SK-N-SH treated with all-trans-retinoic acid at 6 μM for 48 hours (cell line): ENCODE measurements around the gene FARS2.

Experiments used
- ATAC-seq: fragments of 200-7000 bp; cut with Tn5 transposase; 3 replicates; pipeline ENCODE4 v1.9.1; 2020; ENCODE audit warnings: mild to moderate bottlenecking, moderate library complexity
- ARNTL ChIP-seq: fragments of 450-650 bp; formaldehyde crosslinking; IDR thresholded peaks from 2 replicates; pipeline ENCODE4 v1.5.0; 2020; ENCODE audit warnings: low read depth, mild to moderate bottlenecking, moderate library complexity, borderline replicate concordance
- BACH2 ChIP-seq: fragments of 250-450 bp; sonication (Bioruptor Pico); IDR thresholded peaks from 2 replicates; pipeline ENCODE4 v1.9.0; 2021; ENCODE audit warnings: mild to moderate bottlenecking, borderline replicate concordance
- ESRRG ChIP-seq: fragments of 250-450 bp; sonication (Bioruptor Pico); IDR thresholded peaks from 2 replicates; pipeline ENCODE4 v1.6.1; 2021; ENCODE audit warnings: mild to moderate bottlenecking
- ISL1 ChIP-seq: fragments of 250-450 bp; sonication (Bioruptor Pico); IDR thresholded peaks from 2 replicates; pipeline ENCODE4 v2.1.2; 2022; ENCODE audit warnings: mild to moderate bottlenecking, moderate library complexity
- OSR1 ChIP-seq: fragments of 250-450 bp; sonication (Bioruptor Pico); IDR thresholded peaks from 2 replicates; pipeline ENCODE4 v1.8.0; 2022; ENCODE audit warnings: moderate library complexity, mild to moderate bottlenecking, inconsistent platforms
- SNAI2 ChIP-seq: fragments of 250-450 bp; sonication (Bioruptor Pico); IDR thresholded peaks from 2 replicates; pipeline ENCODE4 v1.5.0; 2020; ENCODE audit warnings: mild to moderate bottlenecking, moderate library complexity
- TCF4 ChIP-seq: fragments of 250-450 bp; sonication (Bioruptor Pico); IDR thresholded peaks from 2 replicates; pipeline ENCODE4 v1.8.0; 2021; ENCODE audit warnings: mild to moderate bottlenecking, moderate library complexity, borderline replicate concordance
- TOX ChIP-seq: fragments of 250-450 bp; sonication (Bioruptor Pico); IDR thresholded peaks from 2 replicates; pipeline ENCODE4 v1.8.0; 2021; ENCODE audit warnings: mild to moderate bottlenecking, moderate library complexity, borderline replicate concordance
- ZC3H10 ChIP-seq: fragments of 250-450 bp; sonication (Bioruptor Pico); IDR thresholded peaks from 2 replicates; pipeline ENCODE4 v1.5.1; 2021; ENCODE audit warnings: mild to moderate bottlenecking, moderate library complexity
- ZFP3 ChIP-seq: fragments of 250-450 bp; sonication (Bioruptor Pico); IDR thresholded peaks from 2 replicates; pipeline ENCODE4 v1.5.0; 2020; ENCODE audit warnings: mild to moderate bottlenecking, moderate library complexity
- ZFP30 ChIP-seq: fragments of 450-650 bp; formaldehyde crosslinking; IDR thresholded peaks from 2 replicates; pipeline ENCODE4 v1.5.0; 2022; ENCODE audit warnings: mild to moderate bottlenecking, moderate library complexity
- ZNF565 ChIP-seq: fragments of 450-650 bp; formaldehyde crosslinking; conservative IDR thresholded peaks from 2 replicates; pipeline ENCODE4 v1.5.0; 2020; ENCODE audit warnings: low read depth, mild to moderate bottlenecking, moderate library complexity
- ZNF70 ChIP-seq: fragments of 450-650 bp; formaldehyde crosslinking; IDR thresholded peaks from 2 replicates; pipeline ENCODE4 v1.5.0; 2020; ENCODE audit warnings: mild to moderate bottlenecking, moderate library complexity
- ZNF8 ChIP-seq: fragments of 450-650 bp; formaldehyde crosslinking; IDR thresholded peaks from 2 replicates; pipeline ENCODE4 v1.5.0; 2020; ENCODE audit warnings: mild to moderate bottlenecking, moderate library complexity
- TF ChIP-seq, protein P1 (sequence below): fragments of 250-450 bp; sonication (Bioruptor Pico); IDR thresholded peaks from 2 replicates; pipeline ENCODE4 v1.8.0; 2020; ENCODE audit warnings: mild to moderate bottlenecking, moderate library complexity, borderline replicate concordance
- TF ChIP-seq, protein P2 (sequence below): fragments of 250-450 bp; sonication (Bioruptor Pico); IDR thresholded peaks from 2 replicates; pipeline ENCODE4 v1.5.1; 2021; ENCODE audit warnings: mild to moderate bottlenecking, moderate library complexity
- TF ChIP-seq, protein P3 (sequence below): fragments of 250-450 bp; sonication (Bioruptor Pico); IDR thresholded peaks from 2 replicates; pipeline ENCODE4 v1.5.1; 2020; ENCODE audit warnings: low read depth, mild to moderate bottlenecking, moderate library complexity
- TF ChIP-seq, protein P4 (sequence below): fragments of 250-450 bp; sonication (Bioruptor Pico); IDR thresholded peaks from 2 replicates; pipeline ENCODE4 v1.5.0; 2020; ENCODE audit warnings: mild to moderate bottlenecking, moderate library complexity
- TF ChIP-seq, protein P5 (sequence below): fragments of 250-450 bp; sonication (Bioruptor Pico); IDR thresholded peaks from 2 replicates; pipeline ENCODE4 v1.8.0; 2021; ENCODE audit warnings: low read depth, mild to moderate bottlenecking, moderate library complexity, borderline replicate concordance

FARS2 gene

DNA sequence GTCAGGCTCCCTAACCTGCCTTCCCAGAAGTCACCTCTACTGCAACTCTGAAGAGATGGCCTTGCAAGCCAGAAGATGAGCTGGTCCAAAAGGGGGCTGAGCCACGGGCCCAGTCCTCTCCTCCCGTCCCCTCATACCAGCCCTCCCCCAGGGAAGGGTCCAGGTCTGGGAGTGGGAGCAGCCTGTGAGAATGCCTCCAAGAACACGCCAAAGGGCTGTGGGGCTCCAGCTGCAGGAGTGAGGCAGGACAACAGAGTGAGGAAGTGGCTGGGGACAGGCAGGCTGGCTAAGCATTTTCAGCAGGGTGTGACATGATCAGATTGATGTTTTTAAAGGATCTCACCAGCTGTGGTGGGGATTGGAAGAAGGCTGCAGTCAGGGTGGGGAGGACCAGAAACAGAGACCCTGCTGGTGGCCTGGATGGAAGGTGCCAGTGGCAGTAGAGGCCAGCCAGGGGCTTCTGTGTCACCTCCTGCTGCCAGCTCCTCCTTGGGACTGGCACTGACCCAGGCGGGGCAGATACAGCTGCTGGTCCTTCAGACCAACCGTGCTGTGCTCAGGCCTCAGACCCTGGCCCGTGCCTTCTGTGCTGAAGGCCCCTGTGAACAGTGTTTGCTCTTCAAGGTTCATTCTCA is 487.8 kb downstream of the FARS2 start:
- no peak for ATAC-seq
- no peak for TF ChIP-seq TOX (CRISPR knock-in tag)
- TF ChIP-seq ZNF70: no peak
- TF ChIP-seq, protein P1, sequence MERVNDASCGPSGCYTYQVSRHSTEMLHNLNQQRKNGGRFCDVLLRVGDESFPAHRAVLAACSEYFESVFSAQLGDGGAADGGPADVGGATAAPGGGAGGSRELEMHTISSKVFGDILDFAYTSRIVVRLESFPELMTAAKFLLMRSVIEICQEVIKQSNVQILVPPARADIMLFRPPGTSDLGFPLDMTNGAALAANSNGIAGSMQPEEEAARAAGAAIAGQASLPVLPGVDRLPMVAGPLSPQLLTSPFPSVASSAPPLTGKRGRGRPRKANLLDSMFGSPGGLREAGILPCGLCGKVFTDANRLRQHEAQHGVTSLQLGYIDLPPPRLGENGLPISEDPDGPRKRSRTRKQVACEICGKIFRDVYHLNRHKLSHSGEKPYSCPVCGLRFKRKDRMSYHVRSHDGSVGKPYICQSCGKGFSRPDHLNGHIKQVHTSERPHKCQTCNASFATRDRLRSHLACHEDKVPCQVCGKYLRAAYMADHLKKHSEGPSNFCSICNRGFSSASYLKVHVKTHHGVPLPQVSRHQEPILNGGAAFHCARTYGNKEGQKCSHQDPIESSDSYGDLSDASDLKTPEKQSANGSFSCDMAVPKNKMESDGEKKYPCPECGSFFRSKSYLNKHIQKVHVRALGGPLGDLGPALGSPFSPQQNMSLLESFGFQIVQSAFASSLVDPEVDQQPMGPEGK (CRISPR knock-in tag): no peak
- TF ChIP-seq, protein P2, sequence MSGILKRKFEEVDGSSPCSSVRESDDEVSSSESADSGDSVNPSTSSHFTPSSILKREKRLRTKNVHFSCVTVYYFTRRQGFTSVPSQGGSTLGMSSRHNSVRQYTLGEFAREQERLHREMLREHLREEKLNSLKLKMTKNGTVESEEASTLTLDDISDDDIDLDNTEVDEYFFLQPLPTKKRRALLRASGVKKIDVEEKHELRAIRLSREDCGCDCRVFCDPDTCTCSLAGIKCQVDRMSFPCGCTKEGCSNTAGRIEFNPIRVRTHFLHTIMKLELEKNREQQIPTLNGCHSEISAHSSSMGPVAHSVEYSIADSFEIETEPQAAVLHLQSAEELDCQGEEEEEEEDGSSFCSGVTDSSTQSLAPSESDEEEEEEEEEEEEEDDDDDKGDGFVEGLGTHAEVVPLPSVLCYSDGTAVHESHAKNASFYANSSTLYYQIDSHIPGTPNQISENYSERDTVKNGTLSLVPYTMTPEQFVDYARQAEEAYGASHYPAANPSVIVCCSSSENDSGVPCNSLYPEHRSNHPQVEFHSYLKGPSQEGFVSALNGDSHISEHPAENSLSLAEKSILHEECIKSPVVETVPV (CRISPR knock-in tag): no peak
- no peak for TF ChIP-seq ESRRG (CRISPR knock-in tag)

DNA sequence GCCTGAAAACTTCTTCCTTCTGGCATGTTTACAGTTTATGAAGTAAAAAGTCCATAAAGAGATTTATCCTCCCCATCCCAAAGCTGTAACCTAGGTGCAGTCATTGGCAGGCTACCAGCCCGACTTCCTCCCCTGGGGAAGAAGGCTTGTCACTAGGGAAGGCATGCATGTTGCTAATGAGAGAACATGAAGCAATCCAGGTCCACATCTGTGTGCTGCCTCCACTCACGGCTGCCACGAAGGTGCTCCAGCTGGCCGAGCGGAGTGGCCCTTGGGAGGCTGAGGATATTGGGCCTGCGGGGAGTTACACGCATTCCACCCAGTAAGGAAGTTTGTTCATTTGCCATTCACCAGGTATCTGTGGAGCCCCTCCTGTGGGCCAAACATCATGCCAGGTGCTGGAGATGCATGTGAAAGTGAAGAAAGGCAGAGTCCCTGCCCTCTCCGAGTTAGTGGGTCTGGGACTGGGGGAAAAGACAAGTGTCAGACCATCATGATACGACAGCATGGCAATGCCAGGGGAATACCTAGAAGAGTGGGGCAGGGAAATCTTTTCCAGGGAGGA is 488.4 kb downstream of the FARS2 start:
- no peak for TF ChIP-seq ZFP3 (CRISPR knock-in tag)
- TF ChIP-seq, protein P1 (CRISPR knock-in tag): no peak
- ATAC-seq: no peak

DNA sequence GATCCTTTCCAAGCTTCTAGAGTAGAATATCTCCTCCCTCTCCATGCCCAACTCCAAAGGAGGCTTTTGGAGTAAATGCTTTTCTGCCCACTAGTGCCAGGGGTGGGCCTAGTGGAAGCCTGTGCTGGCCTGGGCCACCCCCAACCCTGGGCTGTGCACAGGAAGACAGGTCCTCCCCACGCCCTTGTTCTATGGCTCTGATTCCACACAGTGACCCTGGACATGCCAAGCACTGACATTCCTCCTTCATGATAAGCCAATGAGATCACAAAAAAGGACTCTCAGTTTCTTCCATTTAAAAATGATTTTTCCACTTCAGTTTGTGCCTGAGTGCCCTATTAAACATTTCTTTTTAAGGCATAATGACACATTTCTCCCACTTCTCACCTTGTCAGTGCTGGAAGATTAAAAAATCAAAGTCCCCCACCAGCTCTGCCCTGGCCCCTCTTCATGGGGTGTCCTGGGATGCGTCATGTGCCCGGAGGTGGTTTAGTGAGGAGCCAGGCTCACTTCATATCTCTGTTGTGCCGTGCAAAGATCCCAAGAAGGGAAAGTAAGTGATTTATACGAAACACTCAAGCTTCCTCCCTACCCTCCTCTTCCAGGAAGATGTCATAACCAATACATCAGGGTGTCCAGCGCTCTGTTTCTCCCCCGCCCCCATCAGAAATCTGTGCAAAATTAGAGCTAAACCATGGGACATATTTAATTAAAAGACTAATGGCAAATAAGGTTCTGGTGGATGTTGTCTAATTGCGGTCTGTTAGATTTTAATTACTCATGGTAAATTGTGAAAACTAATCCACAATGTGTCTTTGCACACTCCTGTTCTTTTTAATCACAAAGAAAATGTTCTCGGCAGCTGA is 490.4 kb downstream of the FARS2 start:
- ATAC-seq: peak; percentile 79

More for the DNA sequence above, 490.4 kb downstream of the FARS2 start:
- TF ChIP-seq ZNF8: no peak
- no peak for TF ChIP-seq TOX (CRISPR knock-in tag)
- TF ChIP-seq, protein P2 (CRISPR knock-in tag): no peak
- TF ChIP-seq ISL1: no peak
- no peak for TF ChIP-seq ZFP3 (CRISPR knock-in tag)
- TF ChIP-seq OSR1 (CRISPR knock-in tag): no peak
- TF ChIP-seq, protein P3, sequence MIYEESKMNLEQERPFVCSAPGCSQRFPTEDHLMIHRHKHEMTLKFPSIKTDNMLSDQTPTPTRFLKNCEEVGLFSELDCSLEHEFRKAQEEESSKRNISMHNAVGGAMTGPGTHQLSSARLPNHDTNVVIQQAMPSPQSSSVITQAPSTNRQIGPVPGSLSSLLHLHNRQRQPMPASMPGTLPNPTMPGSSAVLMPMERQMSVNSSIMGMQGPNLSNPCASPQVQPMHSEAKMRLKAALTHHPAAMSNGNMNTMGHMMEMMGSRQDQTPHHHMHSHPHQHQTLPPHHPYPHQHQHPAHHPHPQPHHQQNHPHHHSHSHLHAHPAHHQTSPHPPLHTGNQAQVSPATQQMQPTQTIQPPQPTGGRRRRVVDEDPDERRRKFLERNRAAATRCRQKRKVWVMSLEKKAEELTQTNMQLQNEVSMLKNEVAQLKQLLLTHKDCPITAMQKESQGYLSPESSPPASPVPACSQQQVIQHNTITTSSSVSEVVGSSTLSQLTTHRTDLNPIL (CRISPR knock-in tag): no peak
- TF ChIP-seq TCF4 (CRISPR knock-in tag): no peak
- TF ChIP-seq BACH2 (CRISPR knock-in tag): no peak
- TF ChIP-seq ZFP30 (CRISPR knock-in tag): no peak
- no peak for TF ChIP-seq SNAI2 (CRISPR knock-in tag)
- TF ChIP-seq ARNTL (CRISPR knock-in tag): no peak
- TF ChIP-seq, protein P4, sequence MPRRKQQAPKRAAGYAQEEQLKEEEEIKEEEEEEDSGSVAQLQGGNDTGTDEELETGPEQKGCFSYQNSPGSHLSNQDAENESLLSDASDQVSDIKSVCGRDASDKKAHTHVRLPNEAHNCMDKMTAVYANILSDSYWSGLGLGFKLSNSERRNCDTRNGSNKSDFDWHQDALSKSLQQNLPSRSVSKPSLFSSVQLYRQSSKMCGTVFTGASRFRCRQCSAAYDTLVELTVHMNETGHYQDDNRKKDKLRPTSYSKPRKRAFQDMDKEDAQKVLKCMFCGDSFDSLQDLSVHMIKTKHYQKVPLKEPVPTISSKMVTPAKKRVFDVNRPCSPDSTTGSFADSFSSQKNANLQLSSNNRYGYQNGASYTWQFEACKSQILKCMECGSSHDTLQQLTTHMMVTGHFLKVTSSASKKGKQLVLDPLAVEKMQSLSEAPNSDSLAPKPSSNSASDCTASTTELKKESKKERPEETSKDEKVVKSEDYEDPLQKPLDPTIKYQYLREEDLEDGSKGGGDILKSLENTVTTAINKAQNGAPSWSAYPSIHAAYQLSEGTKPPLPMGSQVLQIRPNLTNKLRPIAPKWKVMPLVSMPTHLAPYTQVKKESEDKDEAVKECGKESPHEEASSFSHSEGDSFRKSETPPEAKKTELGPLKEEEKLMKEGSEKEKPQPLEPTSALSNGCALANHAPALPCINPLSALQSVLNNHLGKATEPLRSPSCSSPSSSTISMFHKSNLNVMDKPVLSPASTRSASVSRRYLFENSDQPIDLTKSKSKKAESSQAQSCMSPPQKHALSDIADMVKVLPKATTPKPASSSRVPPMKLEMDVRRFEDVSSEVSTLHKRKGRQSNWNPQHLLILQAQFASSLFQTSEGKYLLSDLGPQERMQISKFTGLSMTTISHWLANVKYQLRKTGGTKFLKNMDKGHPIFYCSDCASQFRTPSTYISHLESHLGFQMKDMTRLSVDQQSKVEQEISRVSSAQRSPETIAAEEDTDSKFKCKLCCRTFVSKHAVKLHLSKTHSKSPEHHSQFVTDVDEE: no peak
- TF ChIP-seq, protein P1 (CRISPR knock-in tag): no peak
- no peak for TF ChIP-seq ZNF565
- TF ChIP-seq, protein P5, sequence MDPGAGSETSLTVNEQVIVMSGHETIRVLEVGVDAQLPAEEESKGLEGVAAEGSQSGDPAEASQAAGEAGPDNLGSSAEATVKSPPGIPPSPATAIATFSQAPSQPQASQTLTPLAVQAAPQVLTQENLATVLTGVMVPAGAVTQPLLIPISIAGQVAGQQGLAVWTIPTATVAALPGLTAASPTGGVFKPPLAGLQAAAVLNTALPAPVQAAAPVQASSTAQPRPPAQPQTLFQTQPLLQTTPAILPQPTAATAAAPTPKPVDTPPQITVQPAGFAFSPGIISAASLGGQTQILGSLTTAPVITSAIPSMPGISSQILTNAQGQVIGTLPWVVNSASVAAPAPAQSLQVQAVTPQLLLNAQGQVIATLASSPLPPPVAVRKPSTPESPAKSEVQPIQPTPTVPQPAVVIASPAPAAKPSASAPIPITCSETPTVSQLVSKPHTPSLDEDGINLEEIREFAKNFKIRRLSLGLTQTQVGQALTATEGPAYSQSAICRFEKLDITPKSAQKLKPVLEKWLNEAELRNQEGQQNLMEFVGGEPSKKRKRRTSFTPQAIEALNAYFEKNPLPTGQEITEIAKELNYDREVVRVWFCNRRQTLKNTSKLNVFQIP (CRISPR knock-in tag): no peak
- no peak for TF ChIP-seq ZC3H10 (CRISPR knock-in tag)
- TF ChIP-seq ZNF70: no peak
